Fibroblast of the conjunctiva (primary cell): ENCODE results near the gene GUCY2D.

Experiments
- DNase-seq: peaks from one replicate; pipeline ENCODE4 v3.0.0-alpha.2; 2010; ENCODE audit warnings: low read depth

Gene GUCY2D

DNA sequence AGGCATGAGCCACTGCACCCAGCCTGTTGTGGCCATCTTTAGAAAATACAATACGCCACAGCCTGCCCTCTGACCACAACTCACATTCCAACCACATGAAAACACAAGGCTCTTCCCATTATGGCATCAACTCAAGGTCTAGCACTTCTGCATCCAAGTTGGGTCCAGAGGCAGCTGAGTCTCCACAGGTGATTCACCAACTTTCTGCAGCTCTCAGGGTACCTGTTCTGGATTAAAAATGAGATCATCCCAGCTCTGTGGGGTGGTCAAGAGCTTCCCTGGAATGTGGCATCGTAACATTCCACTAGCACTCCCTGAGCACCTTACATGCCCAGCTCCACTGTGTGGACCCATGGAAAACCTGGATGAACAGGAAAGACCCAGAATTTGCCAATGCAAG is 9.9 kb upstream of the GUCY2D start:
- no peak for DNase-seq

DNA sequence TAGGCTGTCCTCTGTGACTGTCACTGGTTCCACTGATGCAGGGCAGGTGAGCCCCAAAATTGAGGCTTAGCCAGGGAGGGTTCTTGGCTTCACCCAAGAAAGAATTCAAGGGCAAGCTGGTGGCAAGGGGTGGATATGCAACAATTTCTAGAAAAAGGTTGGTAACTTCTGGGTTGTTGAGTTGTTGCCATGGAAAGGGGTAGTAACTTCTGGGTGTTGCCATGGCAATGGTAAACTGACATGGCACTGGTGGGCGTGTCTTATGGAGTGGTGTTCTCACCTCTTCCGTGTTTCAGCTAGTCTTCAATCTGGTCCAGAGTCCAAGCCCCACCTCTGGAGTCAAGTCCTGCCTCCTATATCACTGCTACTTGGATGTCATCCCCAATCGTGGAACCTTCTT is 9.5 kb upstream of the GUCY2D start:
- no peak for DNase-seq

- DNase-seq, result no peak
Measured at GRCh38 chr17:7993972-7994589, 8.3 kb upstream of the GUCY2D start.

DNA sequence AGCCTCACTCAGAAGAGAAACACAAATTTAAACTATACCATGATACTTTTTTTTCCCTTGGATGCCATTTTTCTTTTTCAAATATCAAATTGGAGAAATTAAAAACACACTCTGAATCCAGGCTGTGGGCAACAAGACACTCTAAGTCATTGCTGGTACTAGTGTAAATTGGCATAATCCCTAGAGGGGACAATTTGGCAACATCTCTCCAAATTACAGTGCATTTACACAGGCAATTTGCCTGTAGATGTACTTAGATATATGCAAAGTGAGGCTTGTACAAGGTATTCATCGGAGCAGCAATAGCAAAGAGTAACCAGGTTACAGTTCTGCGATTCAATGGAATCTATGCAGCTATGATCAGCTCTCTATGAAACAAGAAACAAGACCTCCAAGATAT is 6.7 kb upstream of the GUCY2D start:
- no peak for DNase-seq

GRCh38 chr17:7997186-7997585 is 5.2 kb upstream of the GUCY2D start:
- DNase-seq, result no peak

- no peak for DNase-seq
Measured at GRCh38 chr17:8002721-8003593, 542 bp downstream of the GUCY2D start.

- no peak for DNase-seq
Measured at GRCh38 chr17:8003594-8004181, 1.3 kb downstream of the GUCY2D start.

GRCh38 chr17:8004899-8005298 is 2.5 kb downstream of the GUCY2D start:
- DNase-seq, result no peak

GRCh38 chr17:8005357-8005756 is 2.9 kb downstream of the GUCY2D start:
- DNase-seq, result no peak

DNA sequence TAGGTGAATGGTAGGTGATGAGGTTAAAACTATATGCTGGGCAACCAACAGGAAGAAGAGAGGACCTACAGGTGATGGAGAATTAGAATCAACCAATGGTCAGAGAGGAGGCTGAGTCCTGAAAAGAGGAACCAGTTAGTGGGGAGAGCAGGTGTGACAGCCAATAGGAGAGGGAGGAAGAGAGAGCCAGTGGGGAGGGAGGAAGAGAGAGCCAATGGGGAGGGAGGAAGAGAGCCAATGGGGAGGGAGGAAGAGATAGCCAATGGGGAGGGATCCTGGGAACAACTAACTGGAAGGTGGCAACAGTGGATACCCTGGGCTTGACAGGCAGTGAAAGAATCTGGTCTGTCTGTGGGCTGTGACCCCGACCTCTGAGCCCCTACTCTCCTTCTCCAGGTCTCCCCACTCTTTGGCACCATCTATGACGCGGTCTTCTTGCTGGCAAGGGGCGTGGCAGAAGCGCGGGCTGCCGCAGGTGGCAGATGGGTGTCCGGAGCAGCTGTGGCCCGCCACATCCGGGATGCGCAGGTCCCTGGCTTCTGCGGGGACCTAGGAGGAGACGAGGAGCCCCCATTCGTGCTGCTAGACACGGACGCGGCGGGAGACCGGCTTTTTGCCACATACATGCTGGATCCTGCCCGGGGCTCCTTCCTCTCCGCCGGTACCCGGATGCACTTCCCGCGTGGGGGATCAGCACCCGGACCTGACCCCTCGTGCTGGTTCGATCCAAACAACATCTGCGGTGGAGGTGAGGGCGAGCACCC is 3.7 kb downstream of the GUCY2D start:
- no peak for DNase-seq

DNA sequence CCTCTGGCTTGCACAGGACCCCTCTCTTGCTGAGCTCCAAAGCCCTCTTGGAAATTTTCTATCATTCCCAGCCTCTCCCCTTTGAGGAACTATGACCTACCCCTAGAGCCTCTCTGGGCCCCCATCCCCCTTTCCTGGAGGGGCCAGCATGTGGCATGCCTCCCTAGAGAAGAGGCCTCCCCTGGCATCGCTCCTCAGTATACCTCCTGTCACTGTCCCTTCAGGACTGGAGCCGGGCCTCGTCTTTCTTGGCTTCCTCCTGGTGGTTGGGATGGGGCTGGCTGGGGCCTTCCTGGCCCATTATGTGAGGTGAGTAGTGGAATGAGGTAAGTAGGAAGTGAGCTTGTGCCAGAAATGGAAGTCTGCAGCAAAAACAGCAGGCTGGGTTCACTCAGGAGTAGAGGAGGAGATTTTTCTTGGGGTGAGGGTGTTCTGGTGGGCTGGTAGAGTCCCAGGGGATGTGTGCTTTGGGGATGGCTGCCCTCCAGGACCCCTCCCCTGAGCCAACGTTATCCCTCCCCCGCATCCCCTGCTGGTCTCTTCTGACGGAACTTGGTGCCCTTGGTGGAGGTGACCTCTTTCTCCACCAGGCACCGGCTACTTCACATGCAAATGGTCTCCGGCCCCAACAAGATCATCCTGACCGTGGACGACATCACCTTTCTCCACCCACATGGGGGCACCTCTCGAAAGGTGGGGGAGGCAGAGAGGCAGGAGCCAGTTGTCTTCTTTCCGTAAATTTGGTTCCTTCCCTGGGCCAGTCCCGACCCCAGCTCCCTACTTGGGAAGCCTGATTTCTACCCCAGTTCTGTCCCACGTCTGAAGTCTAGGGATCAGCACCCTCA is 4.6 kb downstream of the GUCY2D start:
- no peak for DNase-seq

DNA sequence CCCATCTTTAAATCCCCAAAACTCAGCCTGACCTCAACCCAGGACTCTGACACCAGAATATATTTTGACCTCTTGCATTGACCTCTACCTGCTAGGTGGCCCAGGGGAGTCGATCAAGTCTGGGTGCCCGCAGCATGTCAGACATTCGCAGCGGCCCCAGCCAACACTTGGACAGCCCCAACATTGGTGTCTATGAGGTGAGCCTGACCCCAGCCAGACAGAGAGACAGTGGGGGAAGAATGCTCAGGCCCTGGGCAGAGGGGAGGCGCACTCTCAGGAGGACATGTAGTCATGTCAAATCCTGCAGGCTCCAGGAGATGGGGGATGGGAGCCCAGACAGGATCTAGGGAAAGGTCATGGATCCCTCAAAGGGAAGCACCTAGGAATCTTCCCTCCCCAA is 5.4 kb downstream of the GUCY2D start:
- DNase-seq, result no peak

DNA sequence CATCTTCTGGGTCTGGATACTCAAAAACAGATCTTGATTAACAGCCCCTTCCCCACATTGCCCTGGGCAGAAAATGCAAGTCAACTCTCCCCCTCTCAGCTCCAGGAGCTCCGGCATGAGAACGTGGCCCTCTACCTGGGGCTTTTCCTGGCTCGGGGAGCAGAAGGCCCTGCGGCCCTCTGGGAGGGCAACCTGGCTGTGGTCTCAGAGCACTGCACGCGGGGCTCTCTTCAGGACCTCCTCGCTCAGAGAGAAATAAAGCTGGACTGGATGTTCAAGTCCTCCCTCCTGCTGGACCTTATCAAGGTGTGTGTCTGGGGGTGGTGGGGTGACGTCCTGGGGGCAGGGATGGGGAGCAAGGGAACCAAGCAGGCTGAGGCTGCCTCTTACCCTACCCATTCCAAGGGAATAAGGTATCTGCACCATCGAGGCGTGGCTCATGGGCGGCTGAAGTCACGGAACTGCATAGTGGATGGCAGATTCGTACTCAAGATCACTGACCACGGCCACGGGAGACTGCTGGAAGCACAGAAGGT is 9.7 kb downstream of the GUCY2D start:
- no peak for DNase-seq

DNA sequence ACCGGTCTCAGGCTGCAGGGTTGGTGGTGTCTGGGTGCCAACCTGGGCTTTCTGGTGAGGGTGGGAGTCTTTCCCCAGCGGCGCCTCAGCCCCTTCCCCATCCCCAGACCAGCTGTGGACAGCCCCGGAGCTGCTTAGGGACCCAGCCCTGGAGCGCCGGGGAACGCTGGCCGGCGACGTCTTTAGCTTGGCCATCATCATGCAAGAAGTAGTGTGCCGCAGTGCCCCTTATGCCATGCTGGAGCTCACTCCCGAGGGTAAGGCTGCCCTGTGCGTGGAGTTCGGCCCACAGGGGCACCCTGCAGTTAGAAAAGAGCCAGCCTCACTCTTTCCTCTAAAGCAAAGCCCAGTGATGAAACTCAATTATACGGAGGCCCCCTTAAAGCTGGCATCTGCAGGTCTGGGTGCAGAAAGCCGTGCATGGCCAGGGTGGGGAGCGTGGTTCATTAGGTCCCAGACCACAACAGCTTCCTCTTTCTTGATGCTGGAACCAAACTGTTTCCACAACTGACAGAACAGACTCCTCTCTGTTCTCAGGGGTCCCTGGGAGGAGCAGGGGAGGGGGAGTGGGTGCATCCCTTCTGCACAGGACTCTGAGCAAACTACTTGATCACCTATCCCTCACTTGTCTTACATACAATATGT is 10.7 kb downstream of the GUCY2D start:
- DNase-seq, result no peak

DNA sequence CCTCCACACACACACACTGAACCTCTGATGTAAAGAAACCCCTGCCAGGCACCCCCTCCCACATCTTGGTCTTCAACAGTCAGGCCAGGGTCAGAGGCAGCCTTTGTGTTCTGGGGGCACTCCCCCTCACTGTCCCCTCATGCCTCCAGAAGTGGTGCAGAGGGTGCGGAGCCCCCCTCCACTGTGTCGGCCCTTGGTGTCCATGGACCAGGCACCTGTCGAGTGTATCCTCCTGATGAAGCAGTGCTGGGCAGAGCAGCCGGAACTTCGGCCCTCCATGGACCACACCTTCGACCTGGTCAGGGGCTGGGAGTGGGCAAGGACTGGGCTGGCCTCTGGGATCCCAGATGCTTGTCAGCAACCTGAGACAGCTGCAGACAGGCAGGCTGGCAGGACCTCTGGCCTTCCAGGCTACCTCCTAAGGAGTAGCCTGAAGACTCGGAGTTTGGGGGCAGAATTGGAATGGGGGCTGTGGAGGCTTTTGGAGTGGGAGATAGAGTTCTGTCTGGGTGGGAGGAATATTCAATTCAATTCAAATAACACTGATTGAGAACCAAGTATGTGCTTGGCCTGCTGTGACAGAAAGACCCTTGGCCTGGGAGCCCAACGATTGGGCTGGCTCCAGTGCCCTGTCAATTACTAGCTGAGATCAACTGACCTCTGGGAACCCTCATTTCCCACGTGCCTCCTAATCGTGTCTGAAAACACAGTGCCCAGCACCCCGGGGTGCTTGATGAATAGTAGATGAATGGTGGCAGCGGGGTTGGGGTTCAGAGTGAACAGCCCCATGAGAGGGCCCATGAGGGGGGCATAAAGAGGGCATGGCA is 11.5 kb downstream of the GUCY2D start:
- no peak for DNase-seq

DNA sequence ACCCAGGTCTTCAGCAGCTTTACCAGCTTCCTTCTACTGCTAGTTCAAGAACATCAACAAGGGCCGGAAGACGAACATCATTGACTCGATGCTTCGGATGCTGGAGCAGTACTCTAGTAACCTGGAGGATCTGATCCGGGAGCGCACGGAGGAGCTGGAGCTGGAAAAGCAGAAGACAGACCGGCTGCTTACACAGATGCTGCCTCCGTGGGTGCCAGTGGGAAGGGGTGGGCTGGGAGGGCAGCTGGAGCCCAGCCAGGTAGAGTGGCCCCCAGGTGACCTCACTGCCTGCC is 12.1 kb downstream of the GUCY2D start:
- no peak for DNase-seq

DNA sequence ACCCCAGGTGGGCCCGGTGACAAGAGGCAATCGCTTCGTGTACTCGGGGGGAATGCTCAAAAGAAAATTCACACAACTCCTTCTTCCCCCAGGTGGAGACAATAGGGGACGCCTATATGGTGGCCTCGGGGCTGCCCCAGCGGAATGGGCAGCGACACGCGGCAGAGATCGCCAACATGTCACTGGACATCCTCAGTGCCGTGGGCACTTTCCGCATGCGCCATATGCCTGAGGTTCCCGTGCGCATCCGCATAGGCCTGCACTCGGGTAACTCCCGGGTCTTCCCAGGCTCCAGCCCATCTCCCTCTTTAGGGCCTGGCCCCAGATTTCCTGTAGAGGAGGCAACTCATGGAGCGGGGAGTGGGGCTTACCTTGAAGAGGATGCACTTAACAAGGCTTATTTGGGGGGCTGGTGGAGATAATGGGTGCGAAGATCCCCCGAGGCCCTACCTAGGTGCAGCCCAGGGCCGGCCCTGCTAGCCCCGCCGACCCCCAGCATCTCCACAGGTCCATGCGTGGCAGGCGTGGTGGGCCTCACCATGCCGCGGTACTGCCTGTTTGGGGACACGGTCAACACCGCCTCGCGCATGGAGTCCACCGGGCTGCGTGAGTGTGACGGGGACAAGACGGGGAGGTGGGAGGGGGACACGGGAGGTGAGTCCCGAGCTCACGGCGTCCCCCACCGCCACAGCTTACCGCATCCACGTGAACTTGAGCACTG is 13.0 kb downstream of the GUCY2D start:
- DNase-seq, result no peak

DNA sequence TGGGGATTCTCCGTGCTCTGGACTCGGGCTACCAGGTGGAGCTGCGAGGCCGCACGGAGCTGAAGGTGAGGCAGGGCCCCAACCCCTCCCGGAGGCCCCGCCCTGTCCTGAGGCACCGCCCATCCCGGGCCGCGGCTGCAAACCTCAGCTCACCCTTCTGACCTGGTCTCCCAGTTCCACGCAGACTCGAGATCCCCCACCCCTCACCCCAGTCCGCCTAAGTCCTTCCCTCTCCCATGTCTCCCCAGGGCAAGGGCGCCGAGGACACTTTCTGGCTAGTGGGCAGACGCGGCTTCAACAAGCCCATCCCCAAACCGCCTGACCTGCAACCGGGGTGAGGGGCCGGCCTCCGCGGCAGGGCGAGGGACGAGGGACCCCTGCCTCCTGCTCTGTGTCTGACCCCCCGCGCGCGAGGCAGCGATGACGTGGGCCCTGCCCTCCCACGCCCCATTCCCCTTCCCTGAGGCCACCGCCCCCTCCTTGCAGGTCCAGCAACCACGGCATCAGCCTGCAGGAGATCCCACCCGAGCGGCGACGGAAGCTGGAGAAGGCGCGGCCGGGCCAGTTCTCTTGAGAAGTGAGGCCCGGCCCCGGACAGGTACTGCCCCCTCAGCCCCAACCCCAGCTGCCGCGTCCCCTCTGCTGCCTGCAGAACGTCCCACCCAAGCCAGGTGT is 13.7 kb downstream of the GUCY2D start:
- no peak for DNase-seq
